Natural killer cell (primary cell): ENCODE measurements around the gene MED17. TPM values are rescaled to one million over a fixed set of nuclear protein-coding genes. Genes with fewer than 3 reads are reported as not detected.

Source experiments
- ATAC-seq, 3 donors: fragments of 150-1000 bp in 2 of 3; fragments of 200-7000 bp in 1 of 3; cut with Tn5 transposase; 1 replicate in 1 of 3; 2 replicates in 2 of 3; pipeline ENCODE4 v1.10.0; 2021; ENCODE audit warnings: mild to moderate bottlenecking in 2 of 3, moderate library complexity in 2 of 3
- DNase-seq, 2 donors: peaks; one replicate each; pipeline versions ENCODE4 v3.0.0 to v3.0.0-alpha.2; 2013 to 2021; ENCODE audit warnings: mixed read lengths in 1 of 2
- H3K27ac ChIP-seq: one replicate; pipeline ENCODE4 v1.5.1; 2013; ENCODE audit warnings: mild to moderate bottlenecking, low read length
- H3K27me3 ChIP-seq: one replicate; pipeline ENCODE4 v1.6.1; 2013; ENCODE audit warnings: low read length; ENCODE audit not compliant: control insufficient read depth, insufficient read depth
- H3K36me3 ChIP-seq: one replicate; pipeline ENCODE4 v1.6.1; 2013; ENCODE audit warnings: low read length; ENCODE audit not compliant: control insufficient read depth, insufficient read depth
- H3K4me1 ChIP-seq: one replicate; pipeline ENCODE4 v1.6.1; 2013; ENCODE audit warnings: low read length; ENCODE audit not compliant: control insufficient read depth, insufficient read depth
- H3K4me3 ChIP-seq: one replicate; pipeline ENCODE4 v1.5.1; 2013; ENCODE audit warnings: low read length
- H3K9me3 ChIP-seq: one replicate; pipeline ENCODE4 v1.6.1; 2013; ENCODE audit warnings: low read length; ENCODE audit not compliant: control insufficient read depth, insufficient read depth
- H3K27ac Mint-ChIP-seq, 2 donors: one replicate each; pipeline ENCODE4 v1.8.0; 2022; ENCODE audit warnings: mild to moderate bottlenecking in 2 of 2, mixed read lengths in 2 of 2, moderate library complexity in 1 of 2
- H3K27me3 Mint-ChIP-seq, 2 donors: one replicate each; pipeline ENCODE4 v1.8.0; 2022; ENCODE audit warnings: low read depth in 2 of 2, mixed read lengths in 2 of 2
- H3K36me3 Mint-ChIP-seq: one replicate; pipeline ENCODE4 v1.8.0; 2022; ENCODE audit warnings: mixed read lengths
- H3K4me1 Mint-ChIP-seq, 2 donors: one replicate each; pipeline ENCODE4 v1.8.0; 2022; ENCODE audit warnings: mixed read lengths in 2 of 2
- H3K4me3 Mint-ChIP-seq: one replicate; pipeline ENCODE4 v1.8.0; 2022; ENCODE audit warnings: mild to moderate bottlenecking, moderate library complexity, mixed read lengths
- H3K9me3 Mint-ChIP-seq, 2 donors: one replicate each; pipeline ENCODE4 v1.8.0; 2022; ENCODE audit warnings: mixed read lengths in 2 of 2
- CTCF ChIP-seq: fragments of 200-600 bp; IDR thresholded peaks from one replicate; pipeline ENCODE4 v1.8.0; 2022; ENCODE audit warnings: antibody characterized with exemption
- WGBS: methylation state at CpG from one replicate; pipeline ENCODE4 v1.1.7; 2013; ENCODE audit warnings: missing lambda C conversion rate; ENCODE audit not compliant: insufficient coverage; 5-methylcytosine and 5-hydroxymethylcytosine counted together
- intact Hi-C: fragments of 100-400 bp; cut with micrococcal nuclease; formaldehyde crosslinking; loops from one replicate; pipeline ENCODE4 v1.14.2; 2022
- total RNA-seq, 4 donors: library from RNA; stranded (reverse); fragments of 120-200 nt in 1 of 4; gene quantifications; one replicate each; pipeline versions ENCODE4 v1.2.3 to v1.2.4, GENCODE V29; 2013 to 2022

Gene MED17
- total RNA-seq, 3 donors from 2014 or later (not counting 1 experiment from before 2014, with no cell fraction given): 48.8 to 71.5 (median 66.4) TPM

GRCh38 chr11:93829598-93829997, 45.5 kb downstream of the MED17 start:
- H3K27ac Mint-ChIP-seq: no peak overlapping the region
- intact Hi-C loops: no loop called here
- no peaks in the 10 kb centered on the region for H3K4me1 ChIP-seq
- no peak overlapping the region for H3K4me3 ChIP-seq
- no peaks in the 10 kb centered on the region for H3K27me3 ChIP-seq
- no peak overlapping the region for H3K4me3 Mint-ChIP-seq
- H3K27me3 Mint-ChIP-seq: peaks cover 0 to 6% of the 10 kb centered on the region in 2 donors
- H3K36me3 Mint-ChIP-seq: no peaks in the 10 kb centered on the region
- no peaks in the 10 kb centered on the region for H3K9me3 Mint-ChIP-seq
- 85% methylated on average over 3 of the region's 3 CpGs for WGBS
- ATAC-seq: no peak
- H3K27ac ChIP-seq: no peak overlapping the region
- H3K9me3 ChIP-seq: no peaks in the 10 kb centered on the region
- no peaks in the 10 kb centered on the region for H3K36me3 ChIP-seq
- H3K4me1 Mint-ChIP-seq: no peaks in the 10 kb centered on the region
- no peak for TF ChIP-seq CTCF
- DNase-seq: no peak

GRCh38 chr11:93831343-93832127, 47.5 kb downstream of the MED17 start:
- H3K27ac ChIP-seq: no peak overlapping the region
- no peaks in the 10 kb centered on the region for H3K36me3 ChIP-seq
- no peaks in the 10 kb centered on the region for H3K9me3 ChIP-seq
- intact Hi-C loops: no loop called here
- no peaks in the 10 kb centered on the region for H3K9me3 Mint-ChIP-seq
- ATAC-seq (no peak), DNase-seq (no peak)
- H3K4me3 ChIP-seq: no peak overlapping the region
- no peaks in the 10 kb centered on the region for H3K27me3 ChIP-seq
- WGBS: 63% methylated on average over 2 of the region's 3 CpGs
- no peak overlapping the region for H3K27ac Mint-ChIP-seq
- H3K4me3 Mint-ChIP-seq: no peak overlapping the region
- TF ChIP-seq CTCF: no peak
- no peaks in the 10 kb centered on the region for H3K36me3 Mint-ChIP-seq
- no peaks in the 10 kb centered on the region for H3K4me1 Mint-ChIP-seq
- H3K27me3 Mint-ChIP-seq: peaks cover 0 to 6% of the 10 kb centered on the region in 2 donors
- no peaks in the 10 kb centered on the region for H3K4me1 ChIP-seq

GRCh38 chr11:93832780-93833179, 48.7 kb downstream of the MED17 start:
- ATAC-seq: no peak
- Mint-ChIP-seq H3K36me3 (no peaks in the 10 kb centered on the region), H3K27me3 (peaks cover 0 to 4% of the 10 kb centered on the region in 2 donors), H3K4me3 (no peak overlapping the region), H3K27ac (no peak overlapping the region), H3K9me3 (no peaks in the 10 kb centered on the region), H3K4me1 (no peaks in the 10 kb centered on the region)
- H3K9me3 ChIP-seq: no peaks in the 10 kb centered on the region
- no peaks in the 10 kb centered on the region for H3K36me3 ChIP-seq
- 86% methylated on average over 1 of the region's 1 CpG for WGBS
- H3K27ac ChIP-seq: no peak overlapping the region
- H3K27me3 ChIP-seq: no peaks in the 10 kb centered on the region
- no peak for DNase-seq
- H3K4me3 ChIP-seq: no peak overlapping the region
- TF ChIP-seq CTCF: no peak
- intact Hi-C loops: no loop called here
- no peaks in the 10 kb centered on the region for H3K4me1 ChIP-seq

- H3K36me3 ChIP-seq: no peaks in the 10 kb centered on the region
- no peaks in the 10 kb centered on the region for H3K4me1 Mint-ChIP-seq
- no peaks in the 10 kb centered on the region for H3K4me1 ChIP-seq
- ATAC-seq (no peak), DNase-seq (no peak)
- intact Hi-C loops: no loop called here
- no peak for TF ChIP-seq CTCF
- H3K36me3 Mint-ChIP-seq: no peaks in the 10 kb centered on the region
- H3K27ac Mint-ChIP-seq: no peak overlapping the region
- H3K27me3 Mint-ChIP-seq: no peaks in the 10 kb centered on the region
- no peaks in the 10 kb centered on the region for H3K9me3 ChIP-seq
- H3K4me3 ChIP-seq: no peak overlapping the region
- 80% methylated on average over 8 of the region's 8 CpGs for whole genome bisulfite sequencing
- no peaks in the 10 kb centered on the region for H3K9me3 Mint-ChIP-seq
- no peaks in the 10 kb centered on the region for H3K27me3 ChIP-seq
- H3K4me3 Mint-ChIP-seq: no peak overlapping the region
- H3K27ac ChIP-seq: no peak overlapping the region
Measured at GRCh38 chr11:93838967-93839366, 54.9 kb downstream of the MED17 start.
